K562 (cell line): ENCODE measurements around the gene RAB2B. TPM values are rescaled to one million over a fixed set of nuclear protein-coding genes. Genes with fewer than 3 reads are reported as not detected.

Experiments used
- CSDE1 ChIP-seq, 2 experiments: fragments of 450-650 bp; IDR thresholded peaks; 2 replicates each; pipeline ENCODE4 v1.6.1; 2016; ENCODE audit warnings: mild to moderate bottlenecking in 1 of 2
- DMBX1 ChIP-seq: fragments of 250-450 bp; sonication (Bioruptor Pico); IDR thresholded peaks from 2 replicates; pipeline ENCODE4 v1.8.0; 2022; ENCODE audit warnings: inconsistent platforms, mild to moderate bottlenecking, moderate library complexity, borderline replicate concordance
- FOXK2 ChIP-seq, 2 experiments: fragments of 450-650 bp; IDR thresholded peaks in 1 of 2; conservative IDR thresholded peaks in 1 of 2; 2 replicates each; pipeline ENCODE4 v1.6.1; 2016; ENCODE audit warnings: low read depth in 2 of 2, mild to moderate bottlenecking in 1 of 2
- HDAC2 ChIP-seq: fragments of 450-650 bp; IDR thresholded peaks from 2 replicates; pipeline ENCODE4 v1.6.1; 2016; ENCODE audit warnings: mild to moderate bottlenecking
- KAT8 ChIP-seq: fragments of 450-650 bp; IDR thresholded peaks from 2 replicates; pipeline ENCODE4 v1.6.1; 2016; ENCODE audit warnings: low read depth, mild to moderate bottlenecking
- KDM5B ChIP-seq: fragments of 200-600 bp; sonication (generic); IDR thresholded peaks from 2 replicates; pipeline ENCODE4 v1.6.1; 2012; ENCODE audit warnings: low read depth, mild to moderate bottlenecking, moderate library complexity, low read length, control low read depth, inconsistent platforms; ENCODE audit not compliant: insufficient replicate concordance
- RBFOX2 ChIP-seq: fragments of 200-400 bp; formaldehyde crosslinking; IDR thresholded peaks from 2 replicates; pipeline ENCODE4 v1.6.1; 2017; ENCODE audit warnings: low read depth, mild to moderate bottlenecking, low read length, moderate library complexity
- SP1 ChIP-seq: sonication (generic); formaldehyde crosslinking; IDR thresholded peaks from 2 replicates; pipeline ENCODE4 v1.8.1; 2022; ENCODE audit warnings: mild to moderate bottlenecking, missing genetic modification reagents
- SPI1 ChIP-seq: IDR thresholded peaks from 2 replicates; pipeline ENCODE4 v1.6.1; 2011; ENCODE audit warnings: low read depth, low read length, control low read depth, borderline replicate concordance
- SUPT5H ChIP-seq: fragments of 450-650 bp; IDR thresholded peaks from 2 replicates; pipeline ENCODE4 v1.6.1; 2016
- TBL1XR1 ChIP-seq, 2 experiments: IDR thresholded peaks; 2 replicates each; pipeline ENCODE4 v1.6.1; 2012; ENCODE audit warnings: improper control_type of control experiment in 2 of 2, low read length in 2 of 2, mild to moderate bottlenecking in 1 of 2
- ZBTB1 ChIP-seq: sonication (generic); formaldehyde crosslinking; IDR thresholded peaks from 2 replicates; pipeline ENCODE4 v1.8.1; 2023; ENCODE audit warnings: missing genetic modification reagents, low read depth, mild to moderate bottlenecking, borderline replicate concordance
- ZNF644 ChIP-seq: fragments of 200-800 bp; sonication (Bioruptor generic); IDR thresholded peaks from 2 replicates; pipeline ENCODE4 v1.6.1; 2016; ENCODE audit warnings: low read depth, missing genetic modification characterization, missing compliant biosample characterization
- ZNF699 ChIP-seq: fragments of 250-450 bp; sonication (Bioruptor Pico); IDR thresholded peaks from 2 replicates; pipeline ENCODE4 v1.8.0; 2021; ENCODE audit warnings: mild to moderate bottlenecking, moderate library complexity; ENCODE audit not compliant: insufficient replicate concordance
- ZSCAN32 ChIP-seq: fragments of 450-650 bp; formaldehyde crosslinking; IDR thresholded peaks from 2 replicates; pipeline ENCODE4 v1.4.0; 2020; ENCODE audit warnings: mild to moderate bottlenecking, moderate library complexity
- polyA plus RNA-seq, 8 experiments: library from polyadenylated mRNA; depleted of rRNA in 4 of 8; stranded (reverse) in 5 of 8; unstranded in 3 of 8; fragments of >200 nt; fragmentation: Nextera tagmentation in 2 of 8; fragmentation: Illumina TruSeq in 1 of 8; extraction: Ambion mirVana in 2 of 8; extraction: Trizol in 1 of 8; gene quantifications; 2 replicates each; pipeline versions ENCODE4 v1.2.1 to v1.2.3, GENCODE V29; 2011 to 2014; ENCODE audit warnings: inconsistent platforms in 1 of 8, missing spikeins in 1 of 8
- total RNA-seq, 7 experiments: library from RNA; depleted of rRNA in 6 of 7; stranded (reverse); fragments of >200 nt in 6 of 7; fragmentation: Illumina TruSeq in 2 of 7; extraction: Trizol in 2 of 7; gene quantifications; 2 replicates each; pipeline versions ENCODE4 v1.2.1 to v1.2.3, GENCODE V29; 2011 to 2021; ENCODE audit warnings: low replicate concordance in 1 of 7
- TF ChIP-seq, protein P1 (sequence below): sonication (generic); formaldehyde crosslinking; IDR thresholded peaks from 2 replicates; pipeline ENCODE4 v1.8.0; 2022; ENCODE audit warnings: mild to moderate bottlenecking, missing genetic modification reagents
- TF ChIP-seq, protein P2 (sequence below): sonication (generic); formaldehyde crosslinking; IDR thresholded peaks from 2 replicates; pipeline ENCODE4 v1.9.0; 2022; ENCODE audit warnings: mild to moderate bottlenecking, missing genetic modification reagents

RAB2B gene
- total and polyA plus RNA-seq, 9 of the 15 experiments (the other 6 are each of a cell fraction or from before 2014, with no cell fraction given), result 4.6 to 19.8 (median 9.8) TPM

DNA sequence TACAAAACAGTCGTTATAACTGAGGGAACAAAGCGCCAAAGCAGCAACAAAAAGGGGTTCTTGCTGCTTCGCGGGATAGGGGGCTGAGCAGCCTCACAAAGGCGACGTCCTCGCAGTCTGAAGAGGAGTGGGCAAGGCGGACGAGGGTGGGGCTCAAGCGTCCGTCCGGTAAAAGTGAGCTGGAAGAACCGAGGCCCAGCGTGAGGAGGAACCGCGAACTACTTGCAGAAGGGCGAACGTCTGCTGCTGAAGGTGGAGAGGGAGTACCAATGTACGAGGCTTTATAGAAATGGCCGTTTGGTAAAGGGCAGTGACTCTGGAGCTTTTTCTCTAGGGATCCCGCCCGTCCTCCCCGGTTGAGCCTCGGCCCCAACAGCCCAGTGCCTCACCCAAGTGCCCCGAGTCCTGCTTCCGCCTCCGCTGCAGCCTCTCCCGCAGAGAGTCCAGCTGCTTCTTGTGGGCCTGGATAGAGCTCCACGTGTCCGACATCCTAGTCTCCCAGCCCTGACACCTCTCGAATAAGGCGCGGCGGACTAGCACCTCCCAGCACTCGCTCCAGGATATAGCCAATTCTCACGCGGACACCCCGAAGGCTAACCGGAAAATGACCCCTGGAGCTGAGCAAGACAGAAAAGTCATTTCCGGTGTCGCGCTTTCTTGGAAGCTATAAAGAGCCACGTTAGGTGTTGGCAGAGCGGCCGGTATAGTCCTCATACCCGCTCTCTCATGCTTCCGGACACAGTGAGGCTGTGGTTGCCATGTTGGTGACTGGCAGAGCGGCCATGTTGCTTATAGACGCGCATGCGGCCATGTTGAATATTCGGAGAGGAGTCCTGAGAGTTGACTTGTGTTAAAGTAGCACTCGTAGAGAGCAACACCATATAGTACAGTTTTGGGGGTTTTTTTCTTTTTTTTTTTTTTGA, 34.2 kb upstream of the RAB2B start, which contains the start of gene METTL3 (continued):
- TF ChIP-seq, protein P1, sequence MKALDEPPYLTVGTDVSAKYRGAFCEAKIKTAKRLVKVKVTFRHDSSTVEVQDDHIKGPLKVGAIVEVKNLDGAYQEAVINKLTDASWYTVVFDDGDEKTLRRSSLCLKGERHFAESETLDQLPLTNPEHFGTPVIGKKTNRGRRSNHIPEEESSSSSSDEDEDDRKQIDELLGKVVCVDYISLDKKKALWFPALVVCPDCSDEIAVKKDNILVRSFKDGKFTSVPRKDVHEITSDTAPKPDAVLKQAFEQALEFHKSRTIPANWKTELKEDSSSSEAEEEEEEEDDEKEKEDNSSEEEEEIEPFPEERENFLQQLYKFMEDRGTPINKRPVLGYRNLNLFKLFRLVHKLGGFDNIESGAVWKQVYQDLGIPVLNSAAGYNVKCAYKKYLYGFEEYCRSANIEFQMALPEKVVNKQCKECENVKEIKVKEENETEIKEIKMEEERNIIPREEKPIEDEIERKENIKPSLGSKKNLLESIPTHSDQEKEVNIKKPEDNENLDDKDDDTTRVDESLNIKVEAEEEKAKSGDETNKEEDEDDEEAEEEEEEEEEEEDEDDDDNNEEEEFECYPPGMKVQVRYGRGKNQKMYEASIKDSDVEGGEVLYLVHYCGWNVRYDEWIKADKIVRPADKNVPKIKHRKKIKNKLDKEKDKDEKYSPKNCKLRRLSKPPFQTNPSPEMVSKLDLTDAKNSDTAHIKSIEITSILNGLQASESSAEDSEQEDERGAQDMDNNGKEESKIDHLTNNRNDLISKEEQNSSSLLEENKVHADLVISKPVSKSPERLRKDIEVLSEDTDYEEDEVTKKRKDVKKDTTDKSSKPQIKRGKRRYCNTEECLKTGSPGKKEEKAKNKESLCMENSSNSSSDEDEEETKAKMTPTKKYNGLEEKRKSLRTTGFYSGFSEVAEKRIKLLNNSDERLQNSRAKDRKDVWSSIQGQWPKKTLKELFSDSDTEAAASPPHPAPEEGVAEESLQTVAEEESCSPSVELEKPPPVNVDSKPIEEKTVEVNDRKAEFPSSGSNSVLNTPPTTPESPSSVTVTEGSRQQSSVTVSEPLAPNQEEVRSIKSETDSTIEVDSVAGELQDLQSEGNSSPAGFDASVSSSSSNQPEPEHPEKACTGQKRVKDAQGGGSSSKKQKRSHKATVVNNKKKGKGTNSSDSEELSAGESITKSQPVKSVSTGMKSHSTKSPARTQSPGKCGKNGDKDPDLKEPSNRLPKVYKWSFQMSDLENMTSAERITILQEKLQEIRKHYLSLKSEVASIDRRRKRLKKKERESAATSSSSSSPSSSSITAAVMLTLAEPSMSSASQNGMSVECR (CRISPR knock-in tag), result peak; percentile 92
- TF ChIP-seq SPI1 (no peak), SUPT5H (peak; percentile 84), ZNF644 (tag) (peak; percentile 98), TBL1XR1 (IDR thresholded peaks at IDR 0.05; ENCODE audit: low read length in 2 of 2) (peak in 1 of 2 experiments; percentile 38; a peak in 1 of 4 replicates), ZNF699 (CRISPR knock-in tag) (no peak), ZSCAN32 (CRISPR knock-in tag) (no peak), HDAC2 (peak; percentile 51), SP1 (CRISPR knock-in tag) (peak; percentile 66; the same call in 1 of the 2 replicates), FOXK2 (conservative IDR thresholded peaks at IDR 0.05 in 1 of 2, IDR thresholded peaks at IDR 0.05 in 1 of 2; ENCODE audit: low read depth in 2 of 2) (peak; percentile 94 to 95), DMBX1 (peak; percentile 83; the same call in 1 of the 2 replicates), RBFOX2 (peak; percentile 91), KDM5B (peak; percentile 53), ZBTB1 (0 out of 2 replicates have a peak, but pooled peaks have one; percentile 17), KAT8 (peak; percentile 84), CSDE1 (IDR thresholded peaks at IDR 0.05) (peak in 1 of 2 experiments; percentile 99; a peak in 2 of 4 replicates)
- TF ChIP-seq, protein P2, sequence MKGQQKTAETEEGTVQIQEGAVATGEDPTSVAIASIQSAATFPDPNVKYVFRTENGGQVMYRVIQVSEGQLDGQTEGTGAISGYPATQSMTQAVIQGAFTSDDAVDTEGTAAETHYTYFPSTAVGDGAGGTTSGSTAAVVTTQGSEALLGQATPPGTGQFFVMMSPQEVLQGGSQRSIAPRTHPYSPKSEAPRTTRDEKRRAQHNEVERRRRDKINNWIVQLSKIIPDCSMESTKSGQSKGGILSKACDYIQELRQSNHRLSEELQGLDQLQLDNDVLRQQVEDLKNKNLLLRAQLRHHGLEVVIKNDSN (CRISPR knock-in tag), result peak; percentile 59
